HG03066 (cell line): ENCODE results near the gene FAAP100.

ENCODE experiments used
- ATAC-seq: cut with Tn5 transposase; IDR thresholded peaks from one replicate; pipeline ENCODE4 v1.9.1; 2021; ENCODE audit warnings: low read depth; ENCODE audit not compliant: unreplicated experiment

The FAAP100 gene

DNA sequence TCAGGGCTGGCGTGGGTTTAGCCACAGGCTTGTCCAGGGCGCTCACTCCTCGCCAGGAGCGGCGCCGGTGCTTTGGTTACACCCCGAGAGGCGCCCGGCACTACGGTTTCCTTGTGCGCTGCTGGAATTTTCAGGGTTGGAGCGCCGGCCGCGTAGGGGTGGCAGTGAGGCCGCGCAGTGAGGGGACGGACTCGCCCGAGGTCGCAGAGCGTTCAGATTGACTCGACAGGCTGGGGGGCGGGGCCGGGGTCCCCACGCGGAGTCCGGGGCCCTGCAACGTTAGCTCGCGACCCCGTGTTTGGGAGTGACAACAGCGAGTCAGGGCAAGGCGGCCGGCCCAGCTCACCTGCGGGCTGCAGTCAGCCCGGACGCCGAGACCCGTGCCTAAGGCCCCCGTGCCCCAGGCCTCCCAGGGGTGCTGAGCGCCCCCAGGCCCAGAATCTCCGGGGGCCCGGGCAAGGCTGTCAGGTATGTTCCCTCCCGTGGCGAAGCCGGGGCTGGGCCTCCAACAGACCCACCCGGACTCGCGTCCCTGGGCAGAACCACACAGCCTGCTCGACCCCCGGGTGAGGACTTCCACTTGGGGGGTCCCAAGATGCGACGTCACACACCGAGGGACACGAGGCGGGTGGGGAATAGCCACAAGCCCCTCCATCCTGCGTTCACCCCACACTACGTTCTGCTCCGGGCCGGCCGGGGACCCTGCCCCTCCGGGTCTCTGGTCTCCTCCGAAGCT lies 38.2 kb downstream of the FAAP100 start:
- no peak for ATAC-seq

GRCh38 chr17:81513372-81513752 lies 38.8 kb downstream of the FAAP100 start:
- ATAC-seq = no peak

DNA sequence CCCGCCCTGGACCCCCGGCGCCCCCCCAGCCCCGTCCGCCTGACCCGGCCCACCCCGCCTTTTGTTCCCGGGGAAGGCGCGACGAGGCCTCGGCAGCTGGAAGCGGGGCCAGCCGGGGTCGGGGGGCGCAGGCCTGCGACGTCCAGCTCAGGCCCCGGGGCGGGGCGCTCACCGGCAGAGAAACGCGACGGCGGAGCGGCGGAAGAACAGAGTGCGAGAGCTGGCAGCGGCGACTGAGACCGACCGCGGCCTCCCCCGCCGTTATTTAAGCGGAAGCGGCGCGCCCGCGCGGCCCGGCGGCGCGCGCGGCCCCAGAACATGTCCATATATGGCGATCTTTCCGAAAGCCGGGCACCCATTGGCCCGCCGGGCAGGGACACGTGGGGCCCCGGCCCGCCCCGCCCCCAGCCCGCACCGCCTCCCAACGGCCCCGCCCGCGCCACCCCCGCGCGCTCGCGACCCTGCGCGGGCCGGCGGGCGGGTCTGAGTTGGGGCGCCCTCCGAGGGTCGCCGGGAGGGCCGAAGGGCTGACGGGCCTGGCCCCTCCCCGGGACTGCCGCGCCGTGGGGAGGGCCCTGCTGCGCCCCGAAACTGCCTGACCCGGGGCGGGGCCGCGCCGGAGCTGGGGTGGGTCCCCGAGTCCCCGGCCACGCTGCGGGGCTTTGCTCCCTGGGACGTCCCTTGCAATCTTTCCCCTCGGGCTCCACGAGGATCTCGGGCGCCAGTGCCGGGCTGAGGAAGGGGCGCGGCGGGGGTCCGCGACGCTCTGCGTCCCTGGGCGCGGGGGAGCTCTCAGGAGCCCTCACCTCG lies 39.4 kb downstream of the FAAP100 start, which contains the start of gene ACTG1:
ACTG1 (minus strand) TSS at position 238 of the 810 bp plus-strand sequence. CDS start 445 bp downstream, outside the sequence.
- ATAC-seq = peak; percentile 36

- no peak for ATAC-seq
Measured at GRCh38 chr17:81511804-81512561, 40.2 kb downstream of the FAAP100 start.

GRCh38 chr17:81511554-81511803 lies 40.7 kb downstream of the FAAP100 start:
- no peak for ATAC-seq

DNA sequence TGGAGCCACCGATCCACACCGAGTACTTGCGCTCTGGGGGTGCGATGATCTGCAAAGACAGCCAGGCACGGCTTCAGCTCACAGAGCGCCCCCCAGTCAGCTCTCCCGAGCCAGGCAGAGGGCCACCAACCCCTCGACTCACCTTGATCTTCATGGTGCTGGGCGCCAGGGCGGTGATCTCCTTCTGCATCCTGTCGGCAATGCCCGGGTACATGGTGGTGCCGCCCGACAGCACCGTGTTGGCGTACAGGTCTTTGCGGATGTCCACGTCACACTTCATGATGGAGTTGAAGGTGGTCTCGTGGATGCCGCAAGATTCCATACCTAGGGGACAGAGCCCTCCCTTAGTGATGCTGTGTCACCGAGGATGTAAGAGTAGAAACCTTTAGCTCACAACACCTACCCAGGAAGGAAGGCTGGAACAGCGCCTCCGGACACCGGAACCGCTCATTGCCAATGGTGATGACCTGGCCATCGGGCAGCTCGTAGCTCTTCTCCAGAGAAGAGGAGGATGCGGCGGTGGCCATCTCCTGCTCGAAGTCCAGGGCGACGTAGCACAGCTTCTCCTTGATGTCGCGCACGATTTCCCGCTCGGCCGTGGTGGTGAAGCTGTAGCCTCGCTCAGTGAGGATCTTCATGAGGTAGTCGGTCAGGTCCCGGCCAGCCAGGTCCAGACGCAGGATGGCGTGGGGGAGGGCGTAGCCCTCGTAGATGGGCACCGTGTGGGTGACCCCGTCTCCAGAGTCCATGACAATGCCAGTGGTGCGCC lies 41.2 kb downstream of the FAAP100 start:
- ATAC-seq = no peak

DNA sequence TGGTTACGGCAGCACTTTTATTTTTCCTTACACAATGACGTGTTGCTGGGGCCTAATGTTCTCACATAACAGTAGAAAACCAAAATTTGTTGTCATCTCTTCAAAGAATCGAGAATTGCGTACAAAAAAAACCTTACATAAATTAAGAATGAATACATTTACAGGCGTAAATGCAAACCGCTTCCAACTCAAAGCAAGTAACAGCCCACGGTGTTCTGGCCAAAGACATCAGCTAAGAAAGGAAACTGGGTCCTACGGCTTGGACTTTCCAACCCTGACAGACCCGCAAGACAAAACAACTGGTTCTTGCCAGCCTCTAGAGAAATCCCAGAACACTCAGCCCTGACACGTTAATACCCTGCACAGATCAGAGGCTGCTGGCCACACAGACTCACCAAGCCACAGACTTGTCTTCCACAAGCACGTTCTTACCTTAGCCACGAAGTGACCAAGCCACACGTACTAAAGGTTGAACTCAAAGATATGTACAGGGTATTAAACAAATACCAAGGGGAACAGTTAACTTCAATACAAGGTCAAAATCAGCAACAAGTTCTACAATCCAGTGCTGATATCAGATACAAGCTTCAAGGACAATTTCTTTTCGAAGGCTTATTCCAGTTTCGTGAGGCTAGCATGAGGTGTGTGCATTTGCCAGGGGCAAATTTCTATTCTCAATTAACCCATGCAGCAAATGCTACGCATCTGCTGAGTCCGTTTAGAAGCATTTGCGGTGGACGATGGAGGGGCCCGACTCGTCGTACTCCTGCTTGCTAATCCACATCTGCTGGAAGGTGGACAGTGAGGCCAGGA lies 42.0 kb downstream of the FAAP100 start:
- no peak for ATAC-seq

- no peak for ATAC-seq
Measured at GRCh38 chr17:81509207-81509971, 42.8 kb downstream of the FAAP100 start.

DNA sequence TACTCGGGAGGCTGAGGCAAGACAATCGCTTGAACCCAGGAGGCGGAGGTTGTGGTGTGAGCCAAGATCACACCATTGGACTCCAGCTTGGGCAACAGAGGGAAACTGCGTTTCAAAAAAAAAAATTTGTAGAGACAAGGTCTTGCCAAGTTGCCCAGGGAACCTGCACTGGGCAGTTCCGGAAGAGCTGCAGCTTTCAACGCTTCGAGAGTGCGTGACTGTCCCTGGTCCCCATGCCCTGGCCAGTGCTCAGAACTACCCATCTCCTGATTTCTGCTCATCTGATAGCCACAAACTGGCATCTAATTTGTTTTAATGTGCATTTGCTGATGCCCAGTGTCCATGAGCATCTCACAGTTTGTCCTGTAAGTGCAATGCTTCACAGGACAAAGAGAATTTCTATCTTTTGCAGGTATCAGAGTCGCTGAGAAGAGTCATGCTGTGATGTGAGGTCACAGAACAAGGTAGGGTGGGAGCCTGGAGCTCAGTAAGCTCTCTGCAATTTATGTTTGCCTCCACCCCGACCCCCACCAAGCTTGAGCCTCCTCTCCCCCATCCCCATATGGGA lies 43.4 kb downstream of the FAAP100 start:
- ATAC-seq = no peak

DNA sequence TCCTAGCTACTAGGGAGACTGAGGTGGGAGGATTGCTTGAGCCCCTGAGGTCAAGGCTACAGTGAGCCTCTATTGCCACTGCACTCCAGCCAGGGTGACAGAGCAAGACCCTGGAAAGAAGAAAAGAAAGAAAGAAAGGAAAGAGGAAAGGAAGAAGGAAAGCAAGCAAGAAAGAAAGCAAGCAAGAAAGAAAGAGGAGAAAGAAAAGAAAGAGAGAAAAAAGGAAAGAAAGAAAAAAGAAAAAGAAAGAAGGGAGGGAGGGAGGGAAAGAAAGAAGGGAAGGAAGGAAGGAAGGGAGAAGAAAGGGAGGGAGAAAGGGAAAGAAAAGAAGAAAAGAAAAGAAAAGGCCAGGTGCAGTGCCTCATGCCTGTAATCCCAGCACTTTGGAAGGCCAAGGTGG lies 48.5 kb downstream of the FAAP100 start:
- ATAC-seq = no peak

DNA sequence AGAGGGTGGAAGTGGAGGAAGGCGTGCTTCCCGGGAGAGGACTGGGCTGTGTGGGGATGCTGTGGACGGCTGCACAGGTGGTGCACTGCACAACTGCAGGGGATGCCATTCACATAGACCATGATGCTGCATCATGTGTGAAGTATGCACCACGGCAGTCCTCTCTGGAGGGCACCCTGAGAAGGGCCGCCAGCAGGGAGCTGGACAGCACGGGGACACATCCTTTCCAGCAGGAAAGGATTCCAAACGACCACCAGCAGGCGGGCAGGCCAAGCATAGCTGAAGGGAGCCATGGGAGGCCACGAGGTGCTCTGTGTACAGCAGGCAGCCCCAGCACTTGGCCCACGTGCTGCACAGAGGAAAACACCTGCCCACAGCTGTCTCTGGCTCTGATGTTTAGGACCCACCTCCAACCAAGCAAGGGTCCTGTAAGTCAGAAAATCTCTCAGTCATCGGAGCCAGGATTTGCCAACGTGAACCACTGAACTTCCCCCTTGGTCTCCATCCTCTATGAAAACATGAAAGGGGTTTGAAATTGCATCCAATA lies 49.6 kb downstream of the FAAP100 start:
- no peak for ATAC-seq

DNA sequence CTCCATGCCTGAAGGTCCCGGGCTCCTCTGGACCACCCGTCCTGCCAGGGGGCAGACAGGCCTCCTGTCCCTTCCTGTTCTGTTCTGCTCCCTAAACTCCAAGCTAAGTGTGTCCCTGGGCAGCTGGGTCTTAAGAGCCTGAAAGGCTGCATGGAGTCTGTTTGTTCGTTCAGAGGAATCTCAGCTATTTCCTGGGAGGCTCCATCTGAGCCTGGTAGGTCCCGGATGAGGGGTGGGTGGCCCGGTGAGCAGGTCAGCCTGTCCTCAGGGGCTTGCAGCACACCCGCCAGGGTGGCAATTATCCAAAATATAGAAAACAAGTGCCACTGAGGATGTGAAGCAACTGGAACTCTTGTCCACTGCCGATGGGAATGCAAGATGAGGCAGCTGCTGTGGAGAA lies 52.1 kb downstream of the FAAP100 start:
- no peak for ATAC-seq

DNA sequence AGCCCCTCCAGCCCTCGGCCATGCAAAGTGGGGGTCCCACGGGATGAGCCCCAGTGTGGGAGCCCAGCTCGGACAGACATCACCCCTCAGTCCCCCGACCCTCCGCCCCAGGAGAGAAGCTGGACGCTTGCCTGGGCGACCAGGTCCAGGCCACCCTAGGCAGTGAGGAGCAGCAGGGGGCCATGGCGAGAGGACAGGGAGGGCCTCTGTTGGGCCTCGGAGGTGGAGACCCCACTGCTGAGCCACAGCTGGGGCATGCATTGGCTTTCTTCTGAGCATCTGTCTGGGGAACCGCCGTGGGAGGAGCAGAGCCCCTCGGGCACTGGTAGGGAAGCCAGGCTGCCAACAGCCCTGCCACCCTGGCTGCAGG lies 52.6 kb downstream of the FAAP100 start:
- ATAC-seq = no peak

DNA sequence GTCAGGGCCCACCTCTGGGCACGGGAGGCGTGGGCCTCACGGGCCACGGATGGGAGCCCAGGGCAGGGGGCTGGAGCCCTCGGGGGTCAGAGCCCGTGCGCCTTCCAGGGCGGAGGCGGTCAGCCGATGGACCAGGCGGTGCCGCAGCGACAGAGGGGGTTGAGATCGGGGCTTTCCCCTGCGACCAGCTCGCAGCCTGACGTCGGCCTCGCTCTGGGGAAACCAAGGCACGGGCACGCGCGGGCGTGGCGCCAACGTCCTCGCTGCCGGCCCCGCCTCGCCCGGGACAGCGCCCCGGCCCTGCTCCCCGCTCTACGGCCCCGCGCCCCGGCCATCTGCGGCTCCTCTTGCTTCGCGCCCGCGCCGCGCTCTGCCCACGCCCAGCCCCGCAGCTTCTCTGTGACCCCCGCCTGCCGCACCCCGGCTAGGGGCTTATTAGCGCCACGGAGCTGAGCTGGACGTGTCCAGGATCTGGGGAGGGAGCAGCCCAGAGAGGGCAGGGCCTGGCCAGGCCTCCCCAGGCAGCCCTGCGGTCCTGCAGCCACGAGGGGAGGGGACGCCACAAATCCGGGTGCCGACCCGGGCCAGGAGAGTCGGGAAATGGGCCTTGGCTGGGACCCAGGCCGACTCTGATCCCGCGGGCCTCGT lies 53.1 kb downstream of the FAAP100 start:
- no peak for ATAC-seq

- no peak for ATAC-seq
Measured at GRCh38 chr17:81494626-81495377, 57.4 kb downstream of the FAAP100 start.

GRCh38 chr17:81493198-81494038 lies 58.7 kb downstream of the FAAP100 start:
- no peak for ATAC-seq

DNA sequence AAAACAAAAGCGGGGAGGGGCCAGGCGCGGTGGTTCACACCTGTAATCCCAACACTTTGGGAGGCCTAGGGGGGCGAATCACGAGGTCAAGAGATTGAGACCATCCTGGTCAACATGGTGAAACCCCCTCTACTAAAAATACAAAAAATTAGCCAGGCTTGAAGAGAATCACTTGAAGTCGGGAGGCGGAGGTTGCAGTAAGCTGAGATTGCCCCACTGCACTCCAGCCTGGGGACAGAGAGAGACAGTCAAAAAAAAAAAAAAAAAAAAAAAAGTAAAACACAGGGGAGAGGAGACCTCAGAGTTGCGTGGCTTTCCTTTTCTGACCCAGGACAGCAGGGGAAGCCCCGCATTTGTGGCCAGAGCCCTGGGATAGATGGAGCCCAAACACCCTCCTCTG lies 59.4 kb downstream of the FAAP100 start:
- no peak for ATAC-seq
